ENCODE measurements around the gene CADPS.

GRCh38 chr3:62624185-62624584 is 251.0 kb downstream of the CADPS start:
- TF ChIP-seq OSR1 (CRISPR knock-in tag; IDR thresholded peaks at IDR 0.05), result no peak
- no peak for TF ChIP-seq ZNF565 (CRISPR knock-in tag; conservative IDR thresholded peaks at IDR 0.05; ENCODE audit: low read depth)
- no peak for TF ChIP-seq GLIS3 (CRISPR knock-in tag; IDR thresholded peaks at IDR 0.05)
- no peak for TF ChIP-seq ZFP3 (CRISPR knock-in tag; IDR thresholded peaks at IDR 0.05)
- no peak for TF ChIP-seq ZFP30 (CRISPR knock-in tag; IDR thresholded peaks at IDR 0.05)
- no peak for TF ChIP-seq BACH2 (CRISPR knock-in tag; IDR thresholded peaks at IDR 0.05; ENCODE audit: borderline replicate concordance)
- TF ChIP-seq PATZ1 (CRISPR knock-in tag; IDR thresholded peaks at IDR 0.05; ENCODE audit: borderline replicate concordance), result no peak
- no peak for TF ChIP-seq ARNTL (CRISPR knock-in tag; IDR thresholded peaks at IDR 0.05; ENCODE audit: borderline replicate concordance, low read depth)
- TF ChIP-seq, protein P1, sequence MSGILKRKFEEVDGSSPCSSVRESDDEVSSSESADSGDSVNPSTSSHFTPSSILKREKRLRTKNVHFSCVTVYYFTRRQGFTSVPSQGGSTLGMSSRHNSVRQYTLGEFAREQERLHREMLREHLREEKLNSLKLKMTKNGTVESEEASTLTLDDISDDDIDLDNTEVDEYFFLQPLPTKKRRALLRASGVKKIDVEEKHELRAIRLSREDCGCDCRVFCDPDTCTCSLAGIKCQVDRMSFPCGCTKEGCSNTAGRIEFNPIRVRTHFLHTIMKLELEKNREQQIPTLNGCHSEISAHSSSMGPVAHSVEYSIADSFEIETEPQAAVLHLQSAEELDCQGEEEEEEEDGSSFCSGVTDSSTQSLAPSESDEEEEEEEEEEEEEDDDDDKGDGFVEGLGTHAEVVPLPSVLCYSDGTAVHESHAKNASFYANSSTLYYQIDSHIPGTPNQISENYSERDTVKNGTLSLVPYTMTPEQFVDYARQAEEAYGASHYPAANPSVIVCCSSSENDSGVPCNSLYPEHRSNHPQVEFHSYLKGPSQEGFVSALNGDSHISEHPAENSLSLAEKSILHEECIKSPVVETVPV (CRISPR knock-in tag; IDR thresholded peaks at IDR 0.05), result no peak
- TF ChIP-seq ZNF8 (CRISPR knock-in tag; IDR thresholded peaks at IDR 0.05), result no peak
- TF ChIP-seq ISL1 (CRISPR knock-in tag; IDR thresholded peaks at IDR 0.05), result no peak
- TF ChIP-seq ZNF70 (CRISPR knock-in tag; IDR thresholded peaks at IDR 0.05), result no peak
